Skeletal muscle satellite cell (primary cell): ENCODE measurements around the gene FAM89A.
A peak's percentile ranks its signal among the peaks of the same experiment; 100 is the strongest.
"Not testable (repeated sequence)": the region's sequence is repeated elsewhere in the genome, so short reads cannot be mapped to it uniquely, and the experiment has no call there.

Experiments used
- H3K27me3 ChIP-seq: 2 replicates; pipeline ENCODE4 v1.7.0; 2013; ENCODE audit warnings: low read length; ENCODE audit not compliant: control insufficient read depth, insufficient read depth
- H3K36me3 ChIP-seq: 2 replicates; pipeline ENCODE4 v1.7.0; 2013; ENCODE audit warnings: mild to moderate bottlenecking, control low read depth, low read length; ENCODE audit not compliant: insufficient read depth
- H3K4me1 ChIP-seq: 2 replicates; pipeline ENCODE4 v1.7.0; 2013; ENCODE audit warnings: low read length; ENCODE audit not compliant: control insufficient read depth, insufficient read depth
- H3K4me2 ChIP-seq: 2 replicates; pipeline ENCODE4 v1.7.0; 2013; ENCODE audit warnings: mild to moderate bottlenecking, low read length
- H3K4me3 ChIP-seq: 2 replicates; pipeline ENCODE4 v1.7.0; 2013; ENCODE audit warnings: low read length
- H3K9ac ChIP-seq: 2 replicates; pipeline ENCODE4 v1.7.0; 2013; ENCODE audit warnings: mild to moderate bottlenecking, low read depth, low read length, moderate library complexity
- H3K9me3 ChIP-seq: replicated peaks from 2 replicates; pipeline ENCODE4 v1.7.0; 2013; ENCODE audit warnings: mild to moderate bottlenecking, control low read depth, low read length

FAM89A gene

GRCh38 chr1:231053493-231054162 lies 13.6 kb upstream of the FAM89A start:
- no peaks in the 10 kb centered on the region for H3K4me1 ChIP-seq
- no peak overlapping the region for H3K9ac ChIP-seq
- no peaks in the 10 kb centered on the region for H3K36me3 ChIP-seq
- no peaks in the 10 kb centered on the region for H3K9me3 ChIP-seq
- no peak overlapping the region for H3K4me3 ChIP-seq
- H3K4me2 ChIP-seq: peak overlapping the region; percentile 20
- H3K27me3 ChIP-seq: peaks cover 17% of the 10 kb centered on the region

- Histone ChIP-seq H3K4me3 (no peak overlapping the region), H3K27me3 (peaks cover 18% of the 10 kb centered on the region), H3K36me3 (no peaks in the 10 kb centered on the region), H3K9me3 (no peaks in the 10 kb centered on the region), H3K4me2 (no peak overlapping the region), H3K9ac (no peak overlapping the region), H3K4me1 (no peaks in the 10 kb centered on the region)
Measured at GRCh38 chr1:231052777-231053176, 12.7 kb upstream of the FAM89A start.

- not testable (repeated sequence) for H3K4me3 ChIP-seq, H3K4me2 ChIP-seq, H3K36me3 ChIP-seq, H3K9me3 ChIP-seq, H3K4me1 ChIP-seq, H3K9ac ChIP-seq
- peaks cover 18% of the 10 kb centered on the region for H3K27me3 ChIP-seq
Measured at GRCh38 chr1:231050932-231051331, 10.9 kb upstream of the FAM89A start.

GRCh38 chr1:231050395-231050794 lies 10.3 kb upstream of the FAM89A start:
- H3K4me3 ChIP-seq: no peak overlapping the region
- H3K4me1 ChIP-seq: no peaks in the 10 kb centered on the region
- no peak overlapping the region for H3K4me2 ChIP-seq
- H3K9ac ChIP-seq: no peak overlapping the region
- no peaks in the 10 kb centered on the region for H3K9me3 ChIP-seq
- peaks cover 20% of the 10 kb centered on the region for H3K27me3 ChIP-seq
- H3K36me3 ChIP-seq: no peaks in the 10 kb centered on the region

- Histone ChIP-seq H3K4me3 (no peak overlapping the region), H3K4me2 (no peak overlapping the region), H3K9me3 (no peaks in the 10 kb centered on the region), H3K36me3 (no peaks in the 10 kb centered on the region), H3K9ac (no peak overlapping the region), H3K4me1 (no peaks in the 10 kb centered on the region), H3K27me3 (peaks cover 28% of the 10 kb centered on the region)
Measured at GRCh38 chr1:231049121-231049979, 9.3 kb upstream of the FAM89A start.

GRCh38 chr1:231048419-231048818 lies 8.4 kb upstream of the FAM89A start:
- not testable (repeated sequence) for H3K4me1 ChIP-seq, H3K4me2 ChIP-seq, H3K36me3 ChIP-seq, H3K9ac ChIP-seq, H3K4me3 ChIP-seq, H3K9me3 ChIP-seq
- peaks cover 29% of the 10 kb centered on the region for H3K27me3 ChIP-seq

- H3K9me3 ChIP-seq, H3K36me3 ChIP-seq, H3K4me1 ChIP-seq, H3K4me2 ChIP-seq, H3K9ac ChIP-seq, H3K4me3 ChIP-seq: not testable (repeated sequence)
- H3K27me3 ChIP-seq: peaks cover 29% of the 10 kb centered on the region
Measured at GRCh38 chr1:231047529-231047928, 7.5 kb upstream of the FAM89A start.

- Histone ChIP-seq H3K4me1 (no peaks in the 10 kb centered on the region), H3K9ac (no peak overlapping the region), H3K36me3 (no peaks in the 10 kb centered on the region), H3K4me2 (no peak overlapping the region), H3K4me3 (no peak overlapping the region), H3K9me3 (no peaks in the 10 kb centered on the region), H3K27me3 (peaks cover 29% of the 10 kb centered on the region)
Measured at GRCh38 chr1:231046730-231047395, 6.8 kb upstream of the FAM89A start.

- H3K4me3 ChIP-seq, H3K9ac ChIP-seq, H3K4me1 ChIP-seq, H3K36me3 ChIP-seq, H3K9me3 ChIP-seq, H3K4me2 ChIP-seq: not testable (repeated sequence)
- H3K27me3 ChIP-seq: peaks cover 37% of the 10 kb centered on the region
Measured at GRCh38 chr1:231045921-231046729, 6.1 kb upstream of the FAM89A start.

- Histone ChIP-seq H3K36me3 (no peaks in the 10 kb centered on the region), H3K4me1 (peaks cover 2% of the 10 kb centered on the region), H3K9ac (no peak overlapping the region), H3K27me3 (peaks cover 41% of the 10 kb centered on the region), H3K9me3 (no peaks in the 10 kb centered on the region), H3K4me3 (no peak overlapping the region), H3K4me2 (no peak overlapping the region)
Measured at GRCh38 chr1:231045286-231045685, 5.2 kb upstream of the FAM89A start.

GRCh38 chr1:231044588-231044987 lies 4.5 kb upstream of the FAM89A start:
- H3K4me1 ChIP-seq: peaks cover 4% of the 10 kb centered on the region
- H3K36me3 ChIP-seq: no peaks in the 10 kb centered on the region
- no peaks in the 10 kb centered on the region for H3K9me3 ChIP-seq
- no peak overlapping the region for H3K9ac ChIP-seq
- H3K4me3 ChIP-seq: no peak overlapping the region
- no peak overlapping the region for H3K4me2 ChIP-seq
- peaks cover 41% of the 10 kb centered on the region for H3K27me3 ChIP-seq
